ENCODE measurements around the gene PRR18.

Gene PRR18

DNA sequence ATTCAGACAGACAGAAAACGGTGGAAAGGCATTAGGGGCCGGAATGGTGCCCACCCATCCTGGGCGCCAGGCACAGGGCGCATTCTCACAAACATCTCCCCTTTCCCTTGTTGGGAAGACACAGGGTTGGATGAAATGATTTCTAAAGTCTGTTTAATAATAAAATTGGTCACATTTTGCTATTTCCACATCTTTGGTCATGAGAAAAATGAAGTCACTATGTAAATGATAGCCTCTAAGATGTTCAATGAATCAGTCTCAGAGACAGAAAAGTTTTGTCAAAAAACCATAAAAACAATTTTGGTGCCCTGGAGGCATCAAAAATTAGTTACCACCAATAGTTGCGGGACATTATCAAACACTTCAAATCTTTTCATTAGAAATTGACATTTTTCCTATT lies 40.7 kb downstream of the PRR18 start:
- H3K4me3 Mint-ChIP-seq: no peak overlapping the region
- no peaks in the 10 kb centered on the region for H3K9me3 Mint-ChIP-seq
- H3K36me3 Mint-ChIP-seq (ENCODE audit: low read depth): no peaks in the 10 kb centered on the region
- peaks cover 6% of the 10 kb centered on the region for H3K27me3 Mint-ChIP-seq
- intact Hi-C loops (cut with micrococcal nuclease): no loop called here
- H3K4me1 Mint-ChIP-seq (ENCODE audit: low read depth): peaks cover 19% of the 10 kb centered on the region
- H3K27ac Mint-ChIP-seq: no peak overlapping the region

DNA sequence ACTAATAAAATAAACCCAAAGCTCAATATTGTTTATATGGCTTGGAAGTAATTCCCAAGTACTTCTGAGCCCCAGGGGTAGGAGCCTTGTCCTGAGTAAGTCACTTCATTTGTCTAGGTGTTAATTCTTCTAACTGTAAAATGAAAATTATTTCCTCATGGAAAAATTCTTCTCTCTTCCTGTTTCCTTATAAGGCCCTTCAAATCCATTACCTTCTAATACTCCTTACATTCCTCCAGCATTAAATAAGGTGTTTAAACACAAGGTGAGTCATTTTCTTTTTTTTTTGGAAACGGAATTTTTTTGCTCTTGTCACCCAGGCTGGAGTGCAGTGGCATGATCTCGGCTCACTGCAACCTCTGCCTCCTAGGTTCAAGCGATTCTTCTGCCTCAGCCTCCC lies 41.9 kb downstream of the PRR18 start:
- intact Hi-C loops (cut with micrococcal nuclease): no loop called here
- H3K4me1 Mint-ChIP-seq (ENCODE audit: low read depth): peaks cover 19% of the 10 kb centered on the region
- H3K36me3 Mint-ChIP-seq (ENCODE audit: low read depth): no peaks in the 10 kb centered on the region
- H3K4me3 Mint-ChIP-seq: no peak overlapping the region
- H3K27me3 Mint-ChIP-seq: peaks cover 6% of the 10 kb centered on the region
- no peaks in the 10 kb centered on the region for H3K9me3 Mint-ChIP-seq
- no peak overlapping the region for H3K27ac Mint-ChIP-seq

DNA sequence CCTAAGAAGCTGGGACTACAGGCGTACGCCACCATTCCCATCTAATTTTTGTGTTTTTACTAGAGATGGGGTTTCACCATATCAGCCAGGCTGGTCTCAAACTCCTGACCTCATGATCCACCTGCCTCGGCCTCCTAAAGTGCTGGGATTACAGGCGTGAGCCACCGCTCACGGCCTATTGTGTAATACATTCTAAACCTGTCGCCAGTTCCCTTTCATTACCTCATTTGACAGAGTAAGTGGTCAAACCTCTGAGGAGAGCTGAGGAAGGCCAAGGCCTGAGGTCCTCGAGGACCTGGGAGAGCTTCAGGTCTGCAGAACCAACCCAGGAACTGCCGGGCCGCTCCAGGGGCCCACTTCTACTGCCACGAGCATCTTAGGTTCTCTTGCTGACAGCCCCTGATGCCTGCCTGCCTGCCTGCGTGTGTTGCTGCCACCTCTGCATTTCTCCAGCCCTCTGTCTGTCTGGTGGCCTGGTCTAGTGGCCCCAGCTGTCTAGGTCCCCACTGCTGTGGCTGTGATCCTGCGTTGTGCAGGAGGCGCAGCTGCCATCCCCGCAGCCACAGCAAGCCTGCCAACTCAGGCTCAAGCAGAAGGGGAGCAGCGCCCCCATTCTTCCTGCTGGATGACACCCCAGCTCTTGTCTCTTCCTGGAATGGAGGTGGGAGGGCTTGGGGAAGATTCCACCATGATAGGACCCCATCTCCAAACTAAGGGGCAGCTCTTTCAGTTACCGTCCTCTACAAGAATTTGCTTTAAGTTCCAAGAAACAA lies 45.3 kb downstream of the PRR18 start:
- H3K27ac Mint-ChIP-seq: peak overlapping the region; percentile 76
- H3K4me1 Mint-ChIP-seq (ENCODE audit: low read depth): peaks cover 38% of the 10 kb centered on the region
- no peak overlapping the region for H3K4me3 Mint-ChIP-seq
- H3K9me3 Mint-ChIP-seq: no peaks in the 10 kb centered on the region
- intact Hi-C loops (cut with micrococcal nuclease): no loop called here
- no peaks in the 10 kb centered on the region for H3K27me3 Mint-ChIP-seq
- no peaks in the 10 kb centered on the region for H3K36me3 Mint-ChIP-seq (ENCODE audit: low read depth)

- no peaks in the 10 kb centered on the region for H3K36me3 Mint-ChIP-seq (ENCODE audit: low read depth)
- peak overlapping the region; percentile 68 for H3K4me3 Mint-ChIP-seq
- H3K27me3 Mint-ChIP-seq: no peaks in the 10 kb centered on the region
- peak overlapping the region; percentile 100 for H3K27ac Mint-ChIP-seq
- intact Hi-C loops (cut with micrococcal nuclease): loop anchor here (1.0 to 5.0 kb wide), 4 partner anchors 83 to 698 kb away; partner anchors contain the start of genes RNASET2, RPS6KA2 and SFT2D1
- no peaks in the 10 kb centered on the region for H3K9me3 Mint-ChIP-seq
- peaks cover 56% of the 10 kb centered on the region for H3K4me1 Mint-ChIP-seq (ENCODE audit: low read depth)
Measured at GRCh38 chr6:166259296-166259977, 48.8 kb downstream of the PRR18 start.

GRCh38 chr6:166258854-166259276 lies 49.3 kb downstream of the PRR18 start:
- Mint-ChIP-seq H3K9me3 (no peaks in the 10 kb centered on the region), H3K4me3 (peak overlapping the region; percentile 68), H3K4me1 (ENCODE audit: low read depth) (peaks cover 62% of the 10 kb centered on the region), H3K36me3 (ENCODE audit: low read depth) (no peaks in the 10 kb centered on the region), H3K27me3 (no peaks in the 10 kb centered on the region), H3K27ac (peak overlapping the region; percentile 100)
- intact Hi-C loops (cut with micrococcal nuclease): loop anchor here (1.0 to 5.0 kb wide), 4 partner anchors 84 to 698 kb away; partner anchors contain the start of genes RNASET2, RPS6KA2 and SFT2D1

DNA sequence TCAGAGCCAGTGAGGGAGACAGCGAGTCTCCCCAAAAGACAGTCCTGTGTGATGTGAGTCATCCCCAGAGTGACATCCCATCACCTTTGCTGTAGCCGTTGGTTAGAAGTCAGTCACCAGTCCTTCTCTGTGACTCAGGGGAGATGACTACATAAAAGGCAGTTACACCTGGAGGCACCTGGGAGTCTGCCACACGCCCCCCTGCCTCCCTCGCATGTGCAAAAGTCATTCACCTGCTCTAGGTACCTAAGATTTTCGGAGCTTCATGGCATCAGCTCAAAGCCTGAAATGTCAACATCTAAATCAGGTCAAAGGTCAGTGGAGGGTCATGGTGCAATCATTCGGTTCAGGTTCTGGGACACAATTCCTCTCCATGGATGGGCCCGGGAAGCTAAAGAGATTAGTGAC lies 50.3 kb downstream of the PRR18 start:
- no peaks in the 10 kb centered on the region for H3K9me3 Mint-ChIP-seq
- H3K27ac Mint-ChIP-seq: peak overlapping the region; percentile 100
- no peaks in the 10 kb centered on the region for H3K27me3 Mint-ChIP-seq
- intact Hi-C loops (cut with micrococcal nuclease): loop anchor here (2.0 to 5.0 kb wide), 3 partner anchors 85 to 699 kb away; partner anchors contain the start of genes RNASET2, RPS6KA2 and SFT2D1
- peaks cover 60% of the 10 kb centered on the region for H3K4me1 Mint-ChIP-seq (ENCODE audit: low read depth)
- no peaks in the 10 kb centered on the region for H3K36me3 Mint-ChIP-seq (ENCODE audit: low read depth)
- peak overlapping the region; percentile 68 for H3K4me3 Mint-ChIP-seq

All from dendritic cell treated with granulocyte-macrophage colony-stimulating factor and Interleukin-4, amounts not matched to agents 40 ng/mL and 50 ng/mL, for 4 days (primary cell).